Neural crest cell (in vitro differentiated cells): ENCODE data around the gene SEMA3A. TPM values are rescaled to one million over a fixed set of nuclear protein-coding genes. Genes with fewer than 3 reads are reported as not detected.
A peak's percentile ranks its signal among the peaks of the same experiment; 100 is the strongest.

Experiments
- DNase-seq: peaks from one replicate; pipeline ENCODE4 v3.0.0; 2021; ENCODE audit warnings: low read depth, mixed read lengths, low spot score
- H3K27ac Mint-ChIP-seq: one replicate; pipeline ENCODE4 v1.8.0; 2021; ENCODE audit warnings: mild to moderate bottlenecking, mixed read lengths; ENCODE audit not compliant: unreplicated experiment
- H3K27me3 Mint-ChIP-seq: 2 replicates; pipeline ENCODE4 v1.8.0; 2021; ENCODE audit warnings: low read depth, mild to moderate bottlenecking, mixed read lengths
- H3K36me3 Mint-ChIP-seq: 2 replicates; pipeline ENCODE4 v1.8.0; 2021; ENCODE audit warnings: low read depth, mild to moderate bottlenecking, mixed read lengths
- H3K4me1 Mint-ChIP-seq: 2 replicates; pipeline ENCODE4 v1.8.0; 2021; ENCODE audit warnings: mixed read lengths
- H3K4me3 Mint-ChIP-seq: one replicate; pipeline ENCODE4 v1.8.0; 2021; ENCODE audit warnings: mild to moderate bottlenecking, mixed read lengths
- H3K9me3 Mint-ChIP-seq: 2 replicates; pipeline ENCODE4 v1.8.0; 2021; ENCODE audit warnings: mixed read lengths
- total RNA-seq: library from RNA; stranded (reverse); gene quantifications from 2 replicates; pipeline ENCODE4 v1.2.1, GENCODE V29; 2021
- TF ChIP-seq, protein P1 (sequence below): fragments of 200-600 bp; sonication (generic); conservative IDR thresholded peaks from 2 replicates; pipeline ENCODE4 v1.5.0; 2021; ENCODE audit warnings: antibody characterized with exemption, mild to moderate bottlenecking

The SEMA3A gene
- total RNA-seq, 1 donor from 2014 or later, result 24.7 TPM

DNA sequence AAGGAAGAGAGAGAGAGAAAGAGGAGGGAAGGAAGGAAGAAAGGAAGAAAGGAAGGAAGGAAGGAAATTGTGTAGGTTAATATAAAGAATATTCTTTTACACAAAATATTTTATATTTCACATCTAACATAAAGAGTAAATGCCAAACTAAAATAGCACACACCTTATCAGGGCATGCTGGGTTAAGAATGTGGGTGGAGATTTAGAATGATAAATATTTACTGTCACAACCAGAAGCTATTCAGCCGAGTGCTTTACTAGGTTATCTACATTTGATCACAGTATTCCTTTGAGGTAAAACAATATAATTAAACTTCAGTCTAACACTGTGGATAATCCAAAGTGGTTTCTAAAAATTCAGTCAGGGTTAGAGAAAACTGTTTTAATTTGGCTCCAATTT lies 103.3 kb downstream of the SEMA3A start:
- TF ChIP-seq, protein P1, sequence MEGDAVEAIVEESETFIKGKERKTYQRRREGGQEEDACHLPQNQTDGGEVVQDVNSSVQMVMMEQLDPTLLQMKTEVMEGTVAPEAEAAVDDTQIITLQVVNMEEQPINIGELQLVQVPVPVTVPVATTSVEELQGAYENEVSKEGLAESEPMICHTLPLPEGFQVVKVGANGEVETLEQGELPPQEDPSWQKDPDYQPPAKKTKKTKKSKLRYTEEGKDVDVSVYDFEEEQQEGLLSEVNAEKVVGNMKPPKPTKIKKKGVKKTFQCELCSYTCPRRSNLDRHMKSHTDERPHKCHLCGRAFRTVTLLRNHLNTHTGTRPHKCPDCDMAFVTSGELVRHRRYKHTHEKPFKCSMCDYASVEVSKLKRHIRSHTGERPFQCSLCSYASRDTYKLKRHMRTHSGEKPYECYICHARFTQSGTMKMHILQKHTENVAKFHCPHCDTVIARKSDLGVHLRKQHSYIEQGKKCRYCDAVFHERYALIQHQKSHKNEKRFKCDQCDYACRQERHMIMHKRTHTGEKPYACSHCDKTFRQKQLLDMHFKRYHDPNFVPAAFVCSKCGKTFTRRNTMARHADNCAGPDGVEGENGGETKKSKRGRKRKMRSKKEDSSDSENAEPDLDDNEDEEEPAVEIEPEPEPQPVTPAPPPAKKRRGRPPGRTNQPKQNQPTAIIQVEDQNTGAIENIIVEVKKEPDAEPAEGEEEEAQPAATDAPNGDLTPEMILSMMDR, result no peak
- peaks cover 3% of the 10 kb centered on the region for H3K36me3 Mint-ChIP-seq
- H3K4me3 Mint-ChIP-seq, result no peak overlapping the region
- H3K4me1 Mint-ChIP-seq, result peaks cover 28% of the 10 kb centered on the region
- H3K27ac Mint-ChIP-seq, result no peak overlapping the region
- no peaks in the 10 kb centered on the region for H3K27me3 Mint-ChIP-seq
- DNase-seq, result no peak
- H3K9me3 Mint-ChIP-seq, result no peaks in the 10 kb centered on the region

DNA sequence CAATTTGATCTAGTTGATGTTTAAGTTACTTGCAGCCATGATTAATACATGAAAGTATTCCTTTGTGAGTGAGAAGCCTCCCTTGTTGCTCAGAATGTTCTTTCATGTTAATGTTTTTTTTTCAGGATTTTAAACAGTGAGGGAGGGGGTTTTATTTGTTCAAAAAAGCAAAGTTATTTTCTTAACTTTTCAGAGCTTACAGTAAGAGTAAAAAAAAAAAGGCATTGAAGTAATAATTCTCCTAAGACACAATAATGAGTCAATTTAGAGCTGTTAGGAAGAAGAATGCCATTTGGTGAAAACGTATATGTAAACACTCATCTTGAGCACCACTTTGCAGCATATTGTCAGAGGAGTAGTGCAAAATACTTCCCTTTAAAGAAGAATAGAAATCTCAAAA lies 105.8 kb downstream of the SEMA3A start:
- Mint-ChIP-seq H3K36me3 (peaks cover 3% of the 10 kb centered on the region), H3K4me3 (no peak overlapping the region), H3K9me3 (no peaks in the 10 kb centered on the region), H3K27me3 (no peaks in the 10 kb centered on the region), H3K4me1 (peaks cover 38% of the 10 kb centered on the region), H3K27ac (peak overlapping the region; percentile 38)
- DNase-seq, result no peak
- TF ChIP-seq, protein P1, result no peak

DNA sequence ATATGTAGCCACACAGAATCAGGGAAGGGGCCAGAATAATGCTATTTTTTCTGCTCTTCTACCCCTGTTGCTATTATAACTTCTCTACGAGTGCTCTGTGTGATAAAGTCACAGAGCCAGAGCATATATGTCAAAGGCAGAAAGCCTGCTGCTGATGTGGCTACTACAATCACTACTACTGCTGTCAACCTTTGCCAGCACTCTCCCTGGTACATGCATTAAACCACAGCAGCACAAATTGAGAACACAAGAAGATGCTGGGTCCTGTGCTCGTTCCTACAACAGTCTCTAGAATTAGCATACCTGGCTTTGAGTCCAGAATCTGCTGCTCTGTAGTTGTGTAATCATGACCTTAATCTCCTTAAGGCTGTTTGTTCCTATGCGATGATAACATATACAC lies 108.6 kb downstream of the SEMA3A start:
- Mint-ChIP-seq H3K9me3 (no peaks in the 10 kb centered on the region), H3K4me1 (peaks cover 28% of the 10 kb centered on the region), H3K36me3 (no peaks in the 10 kb centered on the region), H3K27me3 (no peaks in the 10 kb centered on the region), H3K4me3 (peak overlapping the region; percentile 13), H3K27ac (no peak overlapping the region)
- TF ChIP-seq, protein P1, result no peak
- DNase-seq, result no peak

DNA sequence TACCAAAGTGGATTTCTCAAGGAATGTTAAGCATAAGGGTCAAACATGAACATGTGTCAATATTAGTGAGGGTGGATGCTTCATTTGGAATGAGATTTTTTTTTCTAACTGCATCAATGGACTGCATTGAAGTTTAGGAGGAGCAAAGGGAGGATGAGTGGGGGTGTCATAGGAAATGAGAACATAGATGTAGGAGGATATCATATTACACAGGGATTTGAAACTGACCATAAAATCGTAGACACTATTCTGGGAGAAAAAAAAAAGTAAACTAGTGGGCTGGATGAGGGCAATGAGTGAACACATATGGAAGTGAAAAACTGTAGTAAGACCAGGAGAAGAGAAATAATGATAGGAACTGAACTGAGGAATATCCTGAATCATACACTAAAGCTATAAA lies 109.4 kb downstream of the SEMA3A start:
- TF ChIP-seq, protein P1, result no peak
- DNase-seq, result no peak
- H3K27ac Mint-ChIP-seq, result peak overlapping the region; percentile 47
- no peaks in the 10 kb centered on the region for H3K9me3 Mint-ChIP-seq
- peaks cover 25% of the 10 kb centered on the region for H3K4me1 Mint-ChIP-seq
- H3K27me3 Mint-ChIP-seq, result no peaks in the 10 kb centered on the region
- peak overlapping the region; percentile 11 for H3K4me3 Mint-ChIP-seq
- H3K36me3 Mint-ChIP-seq, result no peaks in the 10 kb centered on the region

DNA sequence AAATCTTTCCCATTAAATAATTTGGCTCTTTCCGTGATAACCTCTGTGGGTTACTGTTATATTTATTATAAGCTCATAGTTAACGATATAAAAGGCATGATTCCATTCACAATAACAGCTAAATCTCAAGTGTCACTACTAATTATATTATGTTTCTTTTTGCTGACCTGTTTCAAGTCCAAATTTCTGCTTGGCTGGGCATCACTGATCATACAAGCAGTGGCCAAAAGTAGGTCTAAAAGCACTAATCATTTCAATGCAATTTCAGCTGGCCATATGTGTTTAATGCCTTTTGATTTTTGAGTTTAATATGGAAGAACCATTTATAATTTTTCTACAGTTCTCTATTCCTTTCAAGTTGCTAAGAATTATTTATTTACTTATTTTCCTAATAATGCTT lies 110.7 kb downstream of the SEMA3A start:
- TF ChIP-seq, protein P1, result no peak
- no peaks in the 10 kb centered on the region for H3K36me3 Mint-ChIP-seq
- no peak overlapping the region for H3K4me3 Mint-ChIP-seq

More for the DNA sequence above, 110.7 kb downstream of the SEMA3A start:
- H3K27ac Mint-ChIP-seq, result no peak overlapping the region
- H3K9me3 Mint-ChIP-seq, result no peaks in the 10 kb centered on the region
- DNase-seq, result no peak
- H3K27me3 Mint-ChIP-seq, result no peaks in the 10 kb centered on the region
- peaks cover 20% of the 10 kb centered on the region for H3K4me1 Mint-ChIP-seq
